Retinal pigment epithelial cell (primary cell): ENCODE data around the gene PDE11A.
"Not testable (repeated sequence)": the region's sequence is repeated elsewhere in the genome, so short reads cannot be mapped to it uniquely, and the experiment has no call there.

Source experiments
- DNase-seq: peaks from one replicate; pipeline ENCODE4 v3.0.0-alpha.2; 2010; ENCODE audit warnings: low read depth
- H3K4me3 ChIP-seq: 2 replicates; pipeline ENCODE4 v1.5.1; 2011; ENCODE audit warnings: mild to moderate bottlenecking, low read length, control low read depth, moderate library complexity
- CTCF ChIP-seq: conservative IDR thresholded peaks from 2 replicates; pipeline ENCODE4 v1.5.1; 2011; ENCODE audit warnings: low read depth, low read length, control low read depth, inconsistent platforms

PDE11A gene

GRCh38 chr2:177852389-177852788 is 220.2 kb downstream of the PDE11A start:
- H3K4me3 ChIP-seq, result no peak overlapping the region
- no peak for DNase-seq
- TF ChIP-seq CTCF, result no peak

- no peak for DNase-seq
- no peak for TF ChIP-seq CTCF
- no peak overlapping the region for H3K4me3 ChIP-seq
Measured at GRCh38 chr2:177843188-177843587, 229.4 kb downstream of the PDE11A start.

GRCh38 chr2:177842243-177842642 is 230.3 kb downstream of the PDE11A start:
- DNase-seq, result no peak
- no peak for TF ChIP-seq CTCF
- no peak overlapping the region for H3K4me3 ChIP-seq

- DNase-seq, result not testable (repeated sequence)
Measured at GRCh38 chr2:177835418-177836204, 237.0 kb downstream of the PDE11A start.

GRCh38 chr2:177832611-177833433 is 239.8 kb downstream of the PDE11A start:
- H3K4me3 ChIP-seq, result no peak overlapping the region
- TF ChIP-seq CTCF, result no peak
- no peak for DNase-seq

More at GRCh38 chr2:177835418-177836204, 237.0 kb downstream of the PDE11A start:
- H3K4me3 ChIP-seq, result not testable (repeated sequence)

- no peak overlapping the region for H3K4me3 ChIP-seq
- TF ChIP-seq CTCF, result no peak
- no peak for DNase-seq
Measured at GRCh38 chr2:177830881-177831386, 241.6 kb downstream of the PDE11A start.

GRCh38 chr2:177828557-177828956 is 244.0 kb downstream of the PDE11A start:
- TF ChIP-seq CTCF, result no peak
- no peak overlapping the region for H3K4me3 ChIP-seq
- DNase-seq, result no peak
